ENCODE measurements around the gene AKT1. TPM values are rescaled to one million over a fixed set of nuclear protein-coding genes. Genes with fewer than 3 reads are reported as not detected.

Gene AKT1
- total RNA-seq, 1 donor = 188 TPM

GRCh38 chr14:104782086-104782807 is 13.3 kb downstream of the AKT1 start:
- peaks cover 8% of the 10 kb centered on the region for H3K36me3 ChIP-seq (ENCODE audit: insufficient read depth, low read length)
- H3K79me2 ChIP-seq (ENCODE audit: insufficient read depth, low read length) = peaks cover 45% of the 10 kb centered on the region
- no peak overlapping the region for H3K27ac ChIP-seq (ENCODE audit: low read depth, low read length)
- DNase-seq (ENCODE audit: insufficient read length, low spot score, missing footprints) = peak; percentile 73
- H3K4me3 ChIP-seq (ENCODE audit: insufficient read depth, low read length) = no peak overlapping the region
- H3K9me3 ChIP-seq (ENCODE audit: low read depth, low read length) = no peaks in the 10 kb centered on the region
- H2AFZ ChIP-seq (ENCODE audit: low read length) = no peak overlapping the region
- TF ChIP-seq, protein P1, sequence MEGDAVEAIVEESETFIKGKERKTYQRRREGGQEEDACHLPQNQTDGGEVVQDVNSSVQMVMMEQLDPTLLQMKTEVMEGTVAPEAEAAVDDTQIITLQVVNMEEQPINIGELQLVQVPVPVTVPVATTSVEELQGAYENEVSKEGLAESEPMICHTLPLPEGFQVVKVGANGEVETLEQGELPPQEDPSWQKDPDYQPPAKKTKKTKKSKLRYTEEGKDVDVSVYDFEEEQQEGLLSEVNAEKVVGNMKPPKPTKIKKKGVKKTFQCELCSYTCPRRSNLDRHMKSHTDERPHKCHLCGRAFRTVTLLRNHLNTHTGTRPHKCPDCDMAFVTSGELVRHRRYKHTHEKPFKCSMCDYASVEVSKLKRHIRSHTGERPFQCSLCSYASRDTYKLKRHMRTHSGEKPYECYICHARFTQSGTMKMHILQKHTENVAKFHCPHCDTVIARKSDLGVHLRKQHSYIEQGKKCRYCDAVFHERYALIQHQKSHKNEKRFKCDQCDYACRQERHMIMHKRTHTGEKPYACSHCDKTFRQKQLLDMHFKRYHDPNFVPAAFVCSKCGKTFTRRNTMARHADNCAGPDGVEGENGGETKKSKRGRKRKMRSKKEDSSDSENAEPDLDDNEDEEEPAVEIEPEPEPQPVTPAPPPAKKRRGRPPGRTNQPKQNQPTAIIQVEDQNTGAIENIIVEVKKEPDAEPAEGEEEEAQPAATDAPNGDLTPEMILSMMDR (IDR thresholded peaks at IDR 0.05; ENCODE audit: extremely low read depth, low read depth, low read length) = no peak
- no peaks in the 10 kb centered on the region for H3K27me3 ChIP-seq (ENCODE audit: insufficient read depth, low read length)
- H3K4me1 ChIP-seq (ENCODE audit: insufficient read depth, low read length) = no peaks in the 10 kb centered on the region
- H3K4me2 ChIP-seq (ENCODE audit: insufficient read depth, low read length) = no peak overlapping the region
- peaks cover 36% of the 10 kb centered on the region for H4K20me1 ChIP-seq (ENCODE audit: insufficient read depth, low read length)

DNA sequence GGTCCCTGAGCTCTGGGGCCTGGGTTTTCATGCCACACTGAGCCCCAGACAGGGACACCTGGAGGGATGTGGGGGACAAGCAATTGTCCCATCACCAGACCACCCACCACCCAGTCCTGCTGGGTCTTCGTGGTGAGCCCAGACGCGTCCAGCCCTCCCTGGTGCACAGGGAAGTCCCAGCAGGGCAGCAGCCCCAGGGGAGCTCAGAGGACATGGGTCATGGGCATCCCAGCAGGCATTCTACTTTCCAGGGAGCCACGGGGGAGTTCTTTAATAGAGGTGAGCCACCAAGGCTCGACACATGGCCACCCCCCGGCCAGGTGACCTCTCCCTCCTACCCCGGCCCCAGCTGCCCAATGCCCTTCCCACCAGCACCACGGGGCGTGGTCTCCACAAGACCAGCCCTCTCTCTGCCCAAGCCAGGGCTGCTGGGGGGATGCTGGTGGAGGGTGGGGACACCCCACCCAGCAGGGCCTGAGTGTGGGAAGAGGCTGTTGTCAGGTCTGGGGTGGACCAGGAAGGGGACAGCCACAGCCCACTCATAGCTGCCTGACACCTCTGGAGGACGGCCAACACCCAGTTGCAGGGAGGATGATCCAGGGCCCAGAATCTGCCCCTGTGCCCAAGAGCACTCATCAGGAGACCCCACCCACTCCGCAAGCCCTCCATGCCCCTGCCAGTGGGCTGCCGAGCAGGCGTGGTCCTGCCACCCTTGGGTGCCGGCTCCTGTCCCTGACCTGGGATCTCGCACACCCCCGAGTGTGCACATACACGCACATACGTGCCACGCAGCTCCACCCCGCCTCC is 14.1 kb downstream of the AKT1 start:
- Histone ChIP-seq H3K4me3 (ENCODE audit: insufficient read depth, low read length) (no peak overlapping the region), H3K79me2 (ENCODE audit: insufficient read depth, low read length) (peaks cover 37% of the 10 kb centered on the region), H3K36me3 (ENCODE audit: insufficient read depth, low read length) (peaks cover 8% of the 10 kb centered on the region), H3K9me3 (ENCODE audit: low read depth, low read length) (no peaks in the 10 kb centered on the region), H3K27me3 (ENCODE audit: insufficient read depth, low read length) (no peaks in the 10 kb centered on the region), H2AFZ (ENCODE audit: low read length) (no peak overlapping the region), H4K20me1 (ENCODE audit: insufficient read depth, low read length) (peaks cover 40% of the 10 kb centered on the region), H3K4me1 (ENCODE audit: insufficient read depth, low read length) (no peaks in the 10 kb centered on the region), H3K27ac (ENCODE audit: low read depth, low read length) (no peak overlapping the region), H3K4me2 (ENCODE audit: insufficient read depth, low read length) (no peak overlapping the region)
- peak; percentile 78 for DNase-seq (ENCODE audit: insufficient read length, low spot score, missing footprints)
- TF ChIP-seq, protein P1 (IDR thresholded peaks at IDR 0.05; ENCODE audit: extremely low read depth, low read depth, low read length) = no peak

GRCh38 chr14:104780513-104781030 is 15.0 kb downstream of the AKT1 start:
- Histone ChIP-seq H3K9me3 (ENCODE audit: low read depth, low read length) (no peaks in the 10 kb centered on the region), H3K36me3 (ENCODE audit: insufficient read depth, low read length) (peaks cover 11% of the 10 kb centered on the region), H3K4me2 (ENCODE audit: insufficient read depth, low read length) (no peak overlapping the region), H3K79me2 (ENCODE audit: insufficient read depth, low read length) (peaks cover 30% of the 10 kb centered on the region), H4K20me1 (ENCODE audit: insufficient read depth, low read length) (peaks cover 41% of the 10 kb centered on the region), H3K4me3 (ENCODE audit: insufficient read depth, low read length) (no peak overlapping the region), H2AFZ (ENCODE audit: low read length) (no peak overlapping the region), H3K27ac (ENCODE audit: low read depth, low read length) (no peak overlapping the region), H3K27me3 (ENCODE audit: insufficient read depth, low read length) (no peaks in the 10 kb centered on the region), H3K4me1 (ENCODE audit: insufficient read depth, low read length) (no peaks in the 10 kb centered on the region)
- TF ChIP-seq, protein P1 (IDR thresholded peaks at IDR 0.05; ENCODE audit: extremely low read depth, low read depth, low read length) = no peak
- DNase-seq (ENCODE audit: insufficient read length, low spot score, missing footprints) = peak; percentile 75

All from osteoblast (primary cell).